OCI-LY3 (cell line): ENCODE measurements around the gene VWA2.

Experiments
- EZH2phosphoT487 ChIP-seq: fragments of 200-600 bp; shearing (Covaris generic); IDR thresholded peaks from 2 replicates; pipeline ENCODE4 v1.6.1; 2018; ENCODE audit warnings: antibody characterized with exemption, mixed run types, low read depth
- TF ChIP-seq, protein P1 (sequence below): fragments of 200-600, 300-600 bp; sonication (generic); IDR thresholded peaks from 2 replicates; pipeline ENCODE4 v1.5.1; 2014; ENCODE audit warnings: antibody characterized with exemption, low read length, low read depth

DNA sequence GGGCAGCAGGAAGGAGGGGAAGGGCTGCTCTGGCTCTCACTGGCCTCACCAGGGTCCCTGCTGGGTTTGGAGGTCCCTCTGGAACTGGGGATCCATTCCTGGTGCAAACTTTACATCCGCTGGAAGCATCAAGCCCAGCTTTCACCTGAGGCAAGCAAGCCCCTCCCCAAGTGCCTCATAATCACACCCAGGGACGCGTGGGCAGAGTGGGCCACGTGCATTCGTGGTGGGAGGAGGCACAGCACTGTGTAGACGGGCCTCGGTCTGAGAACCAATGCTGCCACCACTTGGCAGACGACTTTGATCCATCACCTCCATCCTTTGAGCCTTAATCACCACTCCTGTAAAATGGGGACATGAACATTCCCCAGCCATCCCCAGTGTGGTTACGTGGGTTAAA lies 74.1 kb downstream of the VWA2 start:
- TF ChIP-seq, protein P1, sequence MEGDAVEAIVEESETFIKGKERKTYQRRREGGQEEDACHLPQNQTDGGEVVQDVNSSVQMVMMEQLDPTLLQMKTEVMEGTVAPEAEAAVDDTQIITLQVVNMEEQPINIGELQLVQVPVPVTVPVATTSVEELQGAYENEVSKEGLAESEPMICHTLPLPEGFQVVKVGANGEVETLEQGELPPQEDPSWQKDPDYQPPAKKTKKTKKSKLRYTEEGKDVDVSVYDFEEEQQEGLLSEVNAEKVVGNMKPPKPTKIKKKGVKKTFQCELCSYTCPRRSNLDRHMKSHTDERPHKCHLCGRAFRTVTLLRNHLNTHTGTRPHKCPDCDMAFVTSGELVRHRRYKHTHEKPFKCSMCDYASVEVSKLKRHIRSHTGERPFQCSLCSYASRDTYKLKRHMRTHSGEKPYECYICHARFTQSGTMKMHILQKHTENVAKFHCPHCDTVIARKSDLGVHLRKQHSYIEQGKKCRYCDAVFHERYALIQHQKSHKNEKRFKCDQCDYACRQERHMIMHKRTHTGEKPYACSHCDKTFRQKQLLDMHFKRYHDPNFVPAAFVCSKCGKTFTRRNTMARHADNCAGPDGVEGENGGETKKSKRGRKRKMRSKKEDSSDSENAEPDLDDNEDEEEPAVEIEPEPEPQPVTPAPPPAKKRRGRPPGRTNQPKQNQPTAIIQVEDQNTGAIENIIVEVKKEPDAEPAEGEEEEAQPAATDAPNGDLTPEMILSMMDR, result no peak
- TF ChIP-seq EZH2phosphoT487, result no peak
